K562 treated with DMSO at 1 percent for 48 hours (cell line): Measurements from ENCODE around the gene NEK4. TPM values are rescaled to one million over a fixed set of nuclear protein-coding genes. Genes with fewer than 3 reads are reported as not detected.

Experiments used
- total RNA-seq: library from RNA; unstranded; fragments of 300-600 nt; gene quantifications from 2 replicates; pipeline ENCODE4 v1.2.3, GENCODE V29; 2022; ENCODE audit warnings: low replicate concordance; ENCODE audit errors: extremely low read depth

NEK4 gene
- not detected in 2 replicates for total RNA-seq

GRCh38 chr3:52770496-52771333 is at the start of gene NEK4:
NEK4 (minus strand) TSS chr3:52770940; CDS start chr3:52770746, 194 bp downstream.

GRCh38 chr3:52794612-52795099 is 23.9 kb upstream of the NEK4 start, which contains the start of gene ITIH3:
ITIH3 (plus strand) TSS chr3:52794796; CDS start chr3:52794804, 8 bp downstream.

GRCh38 chr3:52777127-52777958 is 6.6 kb upstream of the NEK4 start, which contains the start of gene ITIH1:
ITIH1 (plus strand) TSS chr3:52777599; CDS start chr3:52777616, 17 bp downstream.

GRCh38 chr3:52705688-52706686 is 64.8 kb downstream of the NEK4 start, which contains the start of the genes GLT8D1 and SPCS1:
GLT8D1 (minus strand) TSS chr3:52705791; CDS start chr3:52700460, 5,331 bp downstream.
SPCS1 (plus strand) TSS chr3:52706106; CDS start chr3:52706247, 141 bp downstream.

GRCh38 chr3:52685709-52686691 is 84.7 kb downstream of the NEK4 start, which contains the start of the genes GNL3 and PBRM1:
GNL3 (plus strand) TSS chr3:52686032; CDS start chr3:52686093, 61 bp downstream.
PBRM1 (minus strand) TSS chr3:52685913.

Other genes starting within 250 kb of the NEK4 start
- not detected in 2 replicates for gene NT5DC2, start 237.1 kb downstream of the NEK4 start, total RNA-seq
- gene UQCC5, start 234.3 kb downstream of the NEK4 start, total RNA-seq: not detected in 2 replicates
- gene PBRM1, start 85.0 kb downstream of the NEK4 start, total RNA-seq: not detected in 2 replicates
- not detected in 2 replicates for gene GNL3, start 84.9 kb downstream of the NEK4 start, total RNA-seq
- not detected in 2 replicates for gene GLT8D1, start 65.1 kb downstream of the NEK4 start, total RNA-seq
- gene SPCS1, start 64.8 kb downstream of the NEK4 start, total RNA-seq: not detected in 2 replicates
- gene ITIH1, start 6.7 kb upstream of the NEK4 start, total RNA-seq: not detected in 2 replicates
- not detected in 2 replicates for gene ITIH3, start 23.9 kb upstream of the NEK4 start, total RNA-seq
- not detected in 2 replicates for gene ITIH4, start 59.7 kb upstream of the NEK4 start, total RNA-seq
- gene MUSTN1, start 64.1 kb upstream of the NEK4 start, total RNA-seq: not detected in 2 replicates
- gene STIMATE, start 126.6 kb upstream of the NEK4 start, total RNA-seq: not detected in 2 replicates